Measurements from ENCODE around the gene TBPL2. TPM values are rescaled to one million over a fixed set of nuclear protein-coding genes. Genes with fewer than 3 reads are reported as not detected.

TBPL2 gene
- total and polyA plus RNA-seq, 2 of the 13 experiments (the other 11 are each of a cell fraction or from before 2014, with no cell fraction given) = not detected

DNA sequence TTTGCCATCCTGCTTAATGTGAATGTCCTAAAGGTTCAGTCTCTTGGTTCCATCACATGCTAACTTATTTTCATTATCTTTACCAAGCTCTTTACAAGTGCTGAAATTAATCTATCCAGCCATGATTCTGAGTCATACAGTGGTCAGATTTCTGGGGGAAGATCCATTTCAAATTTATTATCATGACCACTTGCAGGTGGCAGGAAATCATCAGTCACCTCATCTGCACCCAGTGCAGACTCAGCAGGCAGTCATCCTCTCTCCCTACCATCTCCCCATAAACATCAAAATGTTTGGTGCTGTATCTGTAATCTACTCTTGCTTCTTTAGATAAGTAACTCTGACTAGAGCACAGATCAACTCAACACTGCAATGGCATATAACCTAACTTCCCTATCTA lies 52.3 kb downstream of the TBPL2 start:
- ChIA-PET POLR2A (no interaction called here), CTCF (ENCODE audit: low intra/inter-chr PET ratio, low total read pairs) (no interaction called here)
- DNase-seq (ENCODE audit: low spot score) (no peak), FAIRE-seq (no peak), ATAC-seq (no peak)
- Histone ChIP-seq H2AFZ (ENCODE audit: low read length) (no peak overlapping the region), H3K4me1 (ENCODE audit: insufficient read depth, low read length) (no peaks in the 10 kb centered on the region), H3K36me3 (replicated peaks in 1 of 2; ENCODE audit: control insufficient read depth in 1 of 2, insufficient read depth in 2 of 2, low read length in 2 of 2) (peaks cover 8 to 61% of the 10 kb centered on the region in 2 experiments), H3K9ac (ENCODE audit: insufficient read depth, low read depth, low read length) (no peak overlapping the region), H4K20me1 (ENCODE audit: insufficient read depth, low read length) (no peaks in the 10 kb centered on the region), H3K4me2 (ENCODE audit: low read depth, low read length) (no peak overlapping the region), H3K27me3 (ENCODE audit: control insufficient read depth in 1 of 2, insufficient read depth in 2 of 2, low read length in 2 of 2) (no peaks in the 10 kb centered on the region), H3K27ac (ENCODE audit: extremely low read length, insufficient read depth, low read length) (no peak overlapping the region), H3K79me2 (ENCODE audit: insufficient read depth, low read length) (no peaks in the 10 kb centered on the region), H3K9me3 (ENCODE audit: low read length) (no peaks in the 10 kb centered on the region), H3K4me3 (replicated peaks in 1 of 3; ENCODE audit: insufficient read depth in 1 of 3, low read depth in 2 of 3, low read length in 3 of 3) (no peak overlapping the region)
- TF ChIP-seq PHF5A (CRISPR knock-in tag; IDR thresholded peaks at IDR 0.05; ENCODE audit: low read depth, unreplicated experiment) (no peak), ETV5 (CRISPR knock-in tag; IDR thresholded peaks at IDR 0.05; ENCODE audit: borderline replicate concordance) (no peak), CEBPG (CRISPR knock-in tag; IDR thresholded peaks at IDR 0.05) (no peak), HOXA7 (CRISPR knock-in tag; IDR thresholded peaks at IDR 0.05) (no peak)
- TF ChIP-seq, protein P1, sequence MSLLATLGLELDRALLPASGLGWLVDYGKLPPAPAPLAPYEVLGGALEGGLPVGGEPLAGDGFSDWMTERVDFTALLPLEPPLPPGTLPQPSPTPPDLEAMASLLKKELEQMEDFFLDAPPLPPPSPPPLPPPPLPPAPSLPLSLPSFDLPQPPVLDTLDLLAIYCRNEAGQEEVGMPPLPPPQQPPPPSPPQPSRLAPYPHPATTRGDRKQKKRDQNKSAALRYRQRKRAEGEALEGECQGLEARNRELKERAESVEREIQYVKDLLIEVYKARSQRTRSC (CRISPR knock-in tag; IDR thresholded peaks at IDR 0.05; ENCODE audit: low read depth) = no peak
- BruUV-seq (replicated peaks) = no TSS peak
- intact Hi-C loops (cut with micrococcal nuclease; ENCODE audit: unreplicated experiment) = no loop called here
- in situ Hi-C loops (cut with HindIII; ENCODE audit: extremely low pct_ligation_motif_present, low pct_unique_long_range_greater_than_20kb) = no loop called here

DNA sequence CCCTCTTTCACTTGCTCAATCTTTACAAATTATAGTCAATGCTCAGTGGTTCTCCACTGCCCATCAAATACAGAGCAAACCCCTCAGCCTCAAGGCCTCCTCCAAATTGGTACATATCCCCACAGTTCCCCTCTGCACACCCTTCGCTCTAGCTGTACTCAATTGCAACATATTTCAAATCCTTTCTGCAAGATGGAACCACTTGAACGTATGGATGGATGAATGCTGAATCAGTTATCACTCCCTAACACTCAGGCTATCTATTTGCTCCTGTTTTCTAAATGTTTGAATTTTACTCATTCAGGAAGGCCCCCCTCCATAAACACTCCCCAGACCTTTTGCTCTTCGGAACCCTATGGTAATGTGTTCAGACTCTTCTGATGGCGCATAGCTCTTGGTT lies 53.3 kb downstream of the TBPL2 start:
- DNase-seq (ENCODE audit: low spot score) = no peak
- no peak for TF ChIP-seq NFATC3 (CRISPR knock-in tag; IDR thresholded peaks at IDR 0.05)
- TF ChIP-seq, protein P2, sequence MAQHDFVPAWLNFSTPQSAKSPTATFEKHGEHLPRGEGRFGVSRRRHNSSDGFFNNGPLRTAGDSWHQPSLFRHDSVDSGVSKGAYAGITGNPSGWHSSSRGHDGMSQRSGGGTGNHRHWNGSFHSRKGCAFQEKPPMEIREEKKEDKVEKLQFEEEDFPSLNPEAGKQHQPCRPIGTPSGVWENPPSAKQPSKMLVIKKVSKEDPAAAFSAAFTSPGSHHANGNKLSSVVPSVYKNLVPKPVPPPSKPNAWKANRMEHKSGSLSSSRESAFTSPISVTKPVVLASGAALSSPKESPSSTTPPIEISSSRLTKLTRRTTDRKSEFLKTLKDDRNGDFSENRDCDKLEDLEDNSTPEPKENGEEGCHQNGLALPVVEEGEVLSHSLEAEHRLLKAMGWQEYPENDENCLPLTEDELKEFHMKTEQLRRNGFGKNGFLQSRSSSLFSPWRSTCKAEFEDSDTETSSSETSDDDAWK (CRISPR knock-in tag; IDR thresholded peaks at IDR 0.05) = no peak
- no peak for TF ChIP-seq NCOA2 (CRISPR knock-in tag; IDR thresholded peaks at IDR 0.05)
- no peak for TF ChIP-seq TOE1 (CRISPR knock-in tag; IDR thresholded peaks at IDR 0.05)
- H3K27ac ChIP-seq (ENCODE audit: extremely low read length, insufficient read depth, low read length) = no peak overlapping the region
- ATAC-seq = no peak
- peaks cover 8 to 58% of the 10 kb centered on the region in 2 experiments for H3K36me3 ChIP-seq (replicated peaks in 1 of 2; ENCODE audit: control insufficient read depth in 1 of 2, insufficient read depth in 2 of 2, low read length in 2 of 2)
- H3K9ac ChIP-seq (ENCODE audit: insufficient read depth, low read depth, low read length) = no peak overlapping the region
- H3K9me3 ChIP-seq (ENCODE audit: low read length) = no peaks in the 10 kb centered on the region
- H3K4me2 ChIP-seq (ENCODE audit: low read depth, low read length) = no peak overlapping the region
- no peaks in the 10 kb centered on the region for H3K4me1 ChIP-seq (ENCODE audit: insufficient read depth, low read length)
- no peak for FAIRE-seq
- H2AFZ ChIP-seq (ENCODE audit: low read length) = no peak overlapping the region
- intact Hi-C loops (cut with micrococcal nuclease; ENCODE audit: unreplicated experiment) (no loop called here), in situ Hi-C loops (cut with HindIII; ENCODE audit: extremely low pct_ligation_motif_present, low pct_unique_long_range_greater_than_20kb) (no loop called here)
- H4K20me1 ChIP-seq (ENCODE audit: insufficient read depth, low read length) = no peaks in the 10 kb centered on the region
- no peaks in the 10 kb centered on the region for H3K27me3 ChIP-seq (ENCODE audit: control insufficient read depth in 1 of 2, insufficient read depth in 2 of 2, low read length in 2 of 2)
- H3K79me2 ChIP-seq (ENCODE audit: insufficient read depth, low read length) = no peaks in the 10 kb centered on the region
- ChIA-PET CTCF (ENCODE audit: low intra/inter-chr PET ratio, low total read pairs) (no interaction called here), POLR2A (no interaction called here)
- WGBS (ENCODE audit: low lambda C conversion rate) = 99% methylated on average over 4 of the region's 4 CpGs
- no TSS peak for BruUV-seq (replicated peaks)
- H3K4me3 ChIP-seq (replicated peaks in 1 of 3; ENCODE audit: insufficient read depth in 1 of 3, low read depth in 2 of 3, low read length in 3 of 3) = no peak overlapping the region

All from HepG2 (cell line).